ENCODE data around the gene GRAMD1B.

Gene GRAMD1B

DNA sequence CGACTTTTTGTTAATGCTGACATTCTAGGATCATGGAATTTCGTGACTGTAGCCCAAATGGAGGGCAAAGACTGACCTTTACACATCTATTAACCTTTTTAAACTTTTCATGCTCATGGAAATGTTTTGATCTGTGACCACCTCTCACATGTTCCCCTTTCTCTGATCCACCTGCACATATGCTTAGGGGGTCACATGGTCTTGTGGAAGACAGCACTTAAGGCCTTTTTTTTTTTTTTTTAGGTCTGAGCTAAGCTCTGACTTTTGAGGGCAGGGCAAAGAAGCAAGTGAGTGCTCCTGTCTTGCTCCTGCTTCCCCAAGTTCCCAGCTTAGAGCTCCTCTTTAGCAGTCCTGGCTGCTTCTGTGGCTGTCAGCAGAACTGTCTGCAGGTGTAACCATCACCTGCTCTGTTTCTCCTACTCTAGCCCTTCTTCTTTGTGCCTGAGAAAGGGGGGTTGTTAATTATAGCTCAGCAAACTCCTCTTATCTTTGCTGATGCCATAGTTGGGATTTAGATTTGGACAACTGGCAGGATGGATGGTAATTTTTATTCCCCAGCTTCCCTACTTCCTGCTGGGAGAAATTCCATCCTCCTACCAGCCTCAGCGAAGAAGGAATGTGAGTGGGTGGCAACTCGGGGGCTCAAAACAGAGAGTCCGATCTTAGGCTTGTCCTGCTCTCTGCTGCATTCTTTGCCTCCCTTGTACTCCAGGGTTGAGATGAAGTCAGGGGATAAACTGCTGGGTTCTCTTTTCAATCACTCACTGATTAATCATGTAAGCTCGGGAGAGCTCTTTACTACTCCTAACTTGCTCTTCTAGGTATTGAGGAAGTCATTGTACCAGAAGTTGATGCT, 64.4 kb downstream of the GRAMD1B start:
- TF ChIP-seq, protein P1, sequence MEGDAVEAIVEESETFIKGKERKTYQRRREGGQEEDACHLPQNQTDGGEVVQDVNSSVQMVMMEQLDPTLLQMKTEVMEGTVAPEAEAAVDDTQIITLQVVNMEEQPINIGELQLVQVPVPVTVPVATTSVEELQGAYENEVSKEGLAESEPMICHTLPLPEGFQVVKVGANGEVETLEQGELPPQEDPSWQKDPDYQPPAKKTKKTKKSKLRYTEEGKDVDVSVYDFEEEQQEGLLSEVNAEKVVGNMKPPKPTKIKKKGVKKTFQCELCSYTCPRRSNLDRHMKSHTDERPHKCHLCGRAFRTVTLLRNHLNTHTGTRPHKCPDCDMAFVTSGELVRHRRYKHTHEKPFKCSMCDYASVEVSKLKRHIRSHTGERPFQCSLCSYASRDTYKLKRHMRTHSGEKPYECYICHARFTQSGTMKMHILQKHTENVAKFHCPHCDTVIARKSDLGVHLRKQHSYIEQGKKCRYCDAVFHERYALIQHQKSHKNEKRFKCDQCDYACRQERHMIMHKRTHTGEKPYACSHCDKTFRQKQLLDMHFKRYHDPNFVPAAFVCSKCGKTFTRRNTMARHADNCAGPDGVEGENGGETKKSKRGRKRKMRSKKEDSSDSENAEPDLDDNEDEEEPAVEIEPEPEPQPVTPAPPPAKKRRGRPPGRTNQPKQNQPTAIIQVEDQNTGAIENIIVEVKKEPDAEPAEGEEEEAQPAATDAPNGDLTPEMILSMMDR (IDR thresholded peaks at IDR 0.05; ENCODE audit: low read depth, low read length): no peak
- in situ Hi-C loops (cut with HindIII; ENCODE audit: low sequenced_read_pairs): no loop called here
- DNase-seq (ENCODE audit: low read depth, low spot score): peak; percentile 14
- H3K4me3 ChIP-seq (ENCODE audit: low read depth, low read length): no peak overlapping the region

DNA sequence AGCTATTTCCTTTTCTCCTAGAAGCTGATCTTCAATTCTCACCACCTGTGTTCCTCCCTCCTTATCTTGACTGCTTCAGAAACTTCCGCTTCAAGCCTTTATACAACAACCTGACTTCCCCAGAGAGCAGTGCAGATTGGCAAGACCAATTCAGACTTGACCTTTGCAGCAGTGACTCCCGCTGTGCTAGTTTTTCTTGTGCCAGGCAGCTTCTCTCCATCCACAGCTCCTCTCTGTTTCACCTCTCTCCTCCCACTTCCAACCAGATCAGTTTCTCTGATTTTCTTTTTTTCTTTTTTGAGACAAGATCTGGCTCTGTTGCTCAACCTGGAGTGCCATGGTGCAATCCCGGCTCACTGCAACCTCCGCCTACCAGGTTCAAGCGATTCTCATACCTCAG, 74.3 kb downstream of the GRAMD1B start:
- TF ChIP-seq, protein P1 (IDR thresholded peaks at IDR 0.05; ENCODE audit: low read depth, low read length): no peak
- no peak overlapping the region for H3K4me3 ChIP-seq (ENCODE audit: low read depth, low read length)
- DNase-seq (ENCODE audit: low read depth, low spot score): no peak
- in situ Hi-C loops (cut with HindIII; ENCODE audit: low sequenced_read_pairs): no loop called here

DNA sequence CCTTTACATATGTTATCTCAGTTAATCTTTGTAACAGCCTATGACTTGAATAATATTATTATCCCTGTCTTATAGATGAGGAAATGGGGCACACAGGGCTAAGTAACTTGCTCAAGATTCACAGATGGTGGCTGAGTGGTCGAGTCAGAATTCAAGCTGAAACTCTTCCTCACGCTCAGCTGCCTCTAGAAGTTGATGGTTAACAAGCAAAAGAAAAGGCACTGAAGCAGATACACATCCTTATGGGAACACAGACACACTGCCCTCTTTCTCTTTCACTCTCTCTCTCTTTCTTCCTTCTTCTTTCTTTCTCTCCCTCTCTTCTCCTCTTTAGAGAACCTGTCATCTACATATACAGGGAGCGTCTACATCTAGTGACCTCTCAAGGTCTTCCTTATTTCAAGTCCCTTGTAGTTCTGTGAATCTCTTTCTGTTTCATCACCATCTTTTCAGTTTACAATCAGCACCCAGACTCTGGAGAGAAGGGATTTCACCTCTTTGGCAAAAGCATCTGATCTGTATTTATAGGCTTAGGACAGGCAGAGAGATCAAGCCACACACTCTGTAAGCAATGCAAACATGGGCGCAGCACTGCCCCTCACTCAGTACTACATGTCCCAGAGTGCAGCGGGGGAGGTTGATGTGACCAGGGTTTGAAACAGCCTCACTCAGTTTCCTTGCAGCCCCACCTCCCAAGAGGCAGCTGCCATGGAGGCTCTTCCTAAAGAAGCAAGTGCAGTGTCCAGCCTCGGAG, 75.7 kb downstream of the GRAMD1B start:
- no peak overlapping the region for H3K4me3 ChIP-seq (ENCODE audit: low read depth, low read length)
- TF ChIP-seq, protein P1 (IDR thresholded peaks at IDR 0.05; ENCODE audit: low read depth, low read length): no peak
- in situ Hi-C loops (cut with HindIII; ENCODE audit: low sequenced_read_pairs): no loop called here
- DNase-seq (ENCODE audit: low read depth, low spot score): no peak

DNA sequence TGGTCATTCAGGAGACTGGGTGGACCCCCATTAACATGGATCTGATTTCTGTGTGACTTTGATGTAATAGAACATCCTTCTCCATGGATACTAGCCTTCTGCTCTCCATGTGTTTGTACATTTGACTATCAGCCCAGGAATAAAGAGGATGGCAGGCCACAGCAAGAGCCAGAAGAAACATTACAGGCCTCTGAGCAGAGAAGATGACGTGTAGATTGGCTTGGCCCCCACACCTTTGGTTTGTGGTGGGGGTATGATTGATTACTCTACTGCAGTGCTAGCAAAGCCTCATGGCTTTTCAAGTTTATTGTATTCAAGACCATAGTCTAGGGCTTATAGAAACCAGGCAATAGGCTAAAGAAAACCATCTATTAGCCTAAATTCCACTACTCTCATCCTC, 77.0 kb downstream of the GRAMD1B start:
- TF ChIP-seq, protein P1 (IDR thresholded peaks at IDR 0.05; ENCODE audit: low read depth, low read length): no peak
- H3K4me3 ChIP-seq (ENCODE audit: low read depth, low read length): no peak overlapping the region
- in situ Hi-C loops (cut with HindIII; ENCODE audit: low sequenced_read_pairs): no loop called here
- DNase-seq (ENCODE audit: low read depth, low spot score): peak; percentile 70

DNA sequence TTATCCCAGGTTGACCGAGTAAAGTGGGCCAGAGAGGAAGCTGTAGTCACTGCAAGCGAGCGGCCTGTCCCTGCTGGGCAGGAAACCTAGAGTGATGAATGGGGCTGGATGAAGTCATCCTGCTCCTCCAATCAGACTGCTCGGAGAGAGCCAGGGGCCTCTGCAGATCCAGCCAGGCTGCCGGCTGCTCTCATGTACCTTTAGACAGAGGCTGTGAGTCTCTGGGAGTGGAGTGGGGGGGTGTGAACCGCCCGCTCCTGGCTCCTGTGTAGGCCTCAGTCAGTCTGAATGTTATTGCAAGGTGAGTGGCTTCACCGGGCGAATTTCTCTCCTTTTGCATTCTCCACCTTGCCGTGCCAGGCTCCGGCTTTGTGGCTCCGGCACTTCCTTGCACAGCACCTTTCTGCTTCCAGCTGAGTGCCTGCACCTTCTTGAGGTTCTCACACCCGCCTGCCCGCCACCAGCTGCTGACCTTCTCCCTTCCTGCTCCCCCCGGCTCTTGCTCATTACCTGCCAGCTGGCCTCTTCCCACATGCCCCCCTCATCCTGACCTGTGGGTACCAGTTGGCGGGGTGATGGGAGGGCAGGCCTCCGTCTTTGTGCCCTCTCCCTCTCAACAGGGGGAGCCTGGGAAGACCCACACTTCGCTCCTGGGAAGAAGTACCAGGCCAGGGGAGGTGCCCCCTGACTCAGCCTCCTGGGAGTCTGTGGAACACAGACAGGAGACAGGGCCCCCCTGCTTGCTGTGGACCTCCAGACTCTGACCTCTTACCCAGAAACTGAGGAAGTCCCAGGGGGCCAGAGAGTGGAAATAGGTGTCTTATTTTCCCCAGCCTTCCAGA, 79.9 kb downstream of the GRAMD1B start:
- TF ChIP-seq, protein P1 (IDR thresholded peaks at IDR 0.05; ENCODE audit: low read depth, low read length): no peak
- DNase-seq (ENCODE audit: low read depth, low spot score): peak; percentile 88
- peak overlapping the region; percentile 13 for H3K4me3 ChIP-seq (ENCODE audit: low read depth, low read length)
- in situ Hi-C loops (cut with HindIII; ENCODE audit: low sequenced_read_pairs): no loop called here

DNA sequence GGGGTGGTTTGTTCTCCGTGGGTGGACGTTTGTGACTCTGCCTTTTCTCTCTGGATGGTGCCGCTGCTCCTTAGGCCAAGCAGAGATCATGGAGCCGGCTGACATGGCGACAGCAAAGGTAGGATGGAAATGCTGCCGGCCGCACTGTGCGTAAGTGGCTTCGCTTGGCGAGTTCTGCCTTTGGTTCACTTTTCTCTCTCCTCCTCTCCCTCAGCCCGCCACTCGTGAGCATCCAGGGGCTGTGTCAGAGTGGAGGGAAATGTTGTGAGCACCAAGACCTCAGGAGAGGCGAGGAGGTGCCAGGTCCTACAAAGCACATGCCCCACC, 80.5 kb downstream of the GRAMD1B start:
- in situ Hi-C loops (cut with HindIII; ENCODE audit: low sequenced_read_pairs): no loop called here
- TF ChIP-seq, protein P1 (IDR thresholded peaks at IDR 0.05; ENCODE audit: low read depth, low read length): no peak
- H3K4me3 ChIP-seq (ENCODE audit: low read depth, low read length): no peak overlapping the region
- DNase-seq (ENCODE audit: low read depth, low spot score): no peak
